H1 (cell line): ENCODE measurements around the gene DMRTC1B. TPM values are rescaled to one million over a fixed set of nuclear protein-coding genes. Genes with fewer than 3 reads are reported as not detected.
"Not testable (repeated sequence)": the region's sequence is repeated elsewhere in the genome, so short reads cannot be mapped to it uniquely, and the experiment has no call there.

Source experiments
- CTCF ChIA-PET: fragments of 300-600 bp; sonication (Branson Sonifier 250); formaldehyde crosslinking; loops from one replicate; lab custom pipeline; 2021; ENCODE audit not compliant: partially characterized antibody; lab: Charles Lee
- POLR2A ChIA-PET: fragments of 300-600 bp; sonication (Branson Sonifier 250); formaldehyde crosslinking; loops from one replicate; lab custom pipeline; 2021; ENCODE audit warnings: inconsistent platforms; ENCODE audit not compliant: partially characterized antibody; lab: Charles Lee
- DNase-seq, 2 experiments: peaks; one replicate each; pipeline versions ENCODE4 v3.0.0 to v3.0.0-alpha.2; 2010 to 2022; ENCODE audit warnings: low spot score in 2 of 2, low read depth in 1 of 2, mixed read lengths in 1 of 2
- FAIRE-seq: peaks from 2 replicates; lab custom pipeline; 2011; peaks lifted over from hg19 to GRCh38; lab: Jason Lieb, UNC
- H2AFZ ChIP-seq: 2 replicates; pipeline ENCODE4 v1.8.1; 2012; ENCODE audit warnings: low read length, inconsistent platforms
- H2AK5ac ChIP-seq: 2 replicates; pipeline ENCODE4 v1.6.1; 2013; ENCODE audit warnings: low read depth, low read length
- H2BK120ac ChIP-seq: replicated peaks from 2 replicates; pipeline ENCODE3; 2013; ENCODE audit warnings: low read depth, low read length, inconsistent platforms
- H2BK12ac ChIP-seq: 2 replicates; pipeline ENCODE4 v1.6.1; 2013; ENCODE audit warnings: low read depth, low read length
- H2BK15ac ChIP-seq: 2 replicates; pipeline ENCODE4 v1.6.1; 2013; ENCODE audit warnings: low read length
- H2BK20ac ChIP-seq: 2 replicates; pipeline ENCODE4 v1.6.1; 2013; ENCODE audit warnings: low read length
- H2BK5ac ChIP-seq: 2 replicates; pipeline ENCODE4 v1.6.1; 2013; ENCODE audit warnings: low read depth, low read length
- H3K14ac ChIP-seq: 2 replicates; pipeline ENCODE4 v1.6.1; 2013; ENCODE audit warnings: inconsistent platforms; ENCODE audit not compliant: insufficient read length
- H3K18ac ChIP-seq: 2 replicates; pipeline ENCODE4 v1.6.1; 2013; ENCODE audit warnings: low read length; ENCODE audit errors: extremely low read depth
- H3K23ac ChIP-seq: 2 replicates; pipeline ENCODE4 v1.6.1; 2013; ENCODE audit warnings: inconsistent platforms; ENCODE audit not compliant: insufficient read length
- H3K23me2 ChIP-seq: 2 replicates; pipeline ENCODE4 v1.6.1; 2013; ENCODE audit warnings: low read depth, low read length
- H3K27ac ChIP-seq: 2 replicates; pipeline ENCODE4 v1.6.1; 2011; ENCODE audit warnings: low read depth, low read length, inconsistent platforms
- H3K27me3 ChIP-seq, 4 experiments: replicated peaks in 1 of 4; 1 replicate in 1 of 4; 2 replicates in 3 of 4; pipeline versions ENCODE4 v1.6.1 to v1.8.1; 2011 to 2013; ENCODE audit warnings: low read length in 3 of 4, mild to moderate bottlenecking in 3 of 4, inconsistent platforms in 2 of 4, mixed read lengths in 2 of 4, moderate library complexity in 1 of 4; ENCODE audit not compliant: control insufficient read depth in 3 of 4, insufficient read depth in 3 of 4; ENCODE audit errors: extremely low read depth in 1 of 4
- H3K36me3 ChIP-seq, 4 experiments: 2 replicates each; pipeline versions ENCODE4 v1.6.1 to v1.8.1; 2011 to 2013; ENCODE audit warnings: mild to moderate bottlenecking in 4 of 4, low read length in 3 of 4, moderate library complexity in 2 of 4, control low read depth in 1 of 4, inconsistent platforms in 1 of 4; ENCODE audit not compliant: insufficient read depth in 4 of 4, control insufficient read depth in 2 of 4
- H3K4ac ChIP-seq: replicated peaks from 2 replicates; pipeline ENCODE3; 2013; ENCODE audit warnings: low read length, low read depth, mixed read lengths, inconsistent platforms; ENCODE audit not compliant: insufficient read length
- H3K4me1 ChIP-seq, 4 experiments: replicated peaks in 1 of 4; 1 replicate in 1 of 4; 2 replicates in 3 of 4; pipeline versions ENCODE4 v1.6.1 to v1.8.1; 2011 to 2013; ENCODE audit warnings: low read length in 3 of 4, inconsistent platforms in 2 of 4, mixed read lengths in 1 of 4; ENCODE audit not compliant: insufficient read depth in 4 of 4, control insufficient read depth in 3 of 4
- H3K4me2 ChIP-seq, 2 experiments: 2 replicates each; pipeline versions ENCODE4 v1.6.1 to v1.8.1; 2011 to 2013; ENCODE audit warnings: low read depth in 2 of 2, low read length in 2 of 2, control low read depth in 1 of 2, inconsistent platforms in 1 of 2, mild to moderate bottlenecking in 1 of 2; ENCODE audit not compliant: insufficient read depth in 1 of 2
- H3K4me3 ChIP-seq, 4 experiments: fragments of 200-600, 300-600 bp in 1 of 4; sonication (generic), shearing (Covaris generic), sonication (Bioruptor Twin) in 1 of 4; 2 replicates each; pipeline versions ENCODE4 v1.5.1 to v1.8.1; 2011 to 2016; ENCODE audit warnings: low read length in 4 of 4, low read depth in 3 of 4, control low read depth in 2 of 4, inconsistent platforms in 2 of 4, mild to moderate bottlenecking in 2 of 4, mixed read lengths in 1 of 4, moderate library complexity in 1 of 4; ENCODE audit not compliant: insufficient read depth in 2 of 4; ENCODE audit errors: extremely low read depth in 1 of 4
- H3K56ac ChIP-seq: replicated peaks from 2 replicates; pipeline ENCODE3; 2013; ENCODE audit warnings: low read depth, mild to moderate bottlenecking, mixed read lengths, low read length, inconsistent platforms; ENCODE audit not compliant: insufficient read length
- H3K79me1 ChIP-seq: 2 replicates; pipeline ENCODE4 v1.6.1; 2013; ENCODE audit warnings: low read depth, low read length, control low read depth
- H3K79me2 ChIP-seq, 2 experiments: 2 replicates each; pipeline versions ENCODE4 v1.6.1 to v1.8.1; 2012 to 2013; ENCODE audit warnings: low read length in 2 of 2, mild to moderate bottlenecking in 2 of 2, inconsistent platforms in 1 of 2; ENCODE audit not compliant: insufficient read depth in 2 of 2, control insufficient read depth in 1 of 2
- H3K9ac ChIP-seq, 4 experiments: replicated peaks in 1 of 4; 1 replicate in 1 of 4; 2 replicates in 3 of 4; pipeline versions ENCODE4 v1.6.1 to v1.8.1; 2011 to 2013; ENCODE audit warnings: low read depth in 3 of 4, low read length in 3 of 4, control low read depth in 2 of 4, mild to moderate bottlenecking in 2 of 4, moderate library complexity in 2 of 4, inconsistent platforms in 1 of 4; ENCODE audit errors: extremely low read depth in 1 of 4
- H3K9me3 ChIP-seq, 2 experiments: 2 replicates each; pipeline versions ENCODE4 v1.6.1 to v1.8.1; 2012 to 2013; ENCODE audit warnings: mild to moderate bottlenecking in 2 of 2, moderate library complexity in 2 of 2, control low read depth in 1 of 2, inconsistent platforms in 1 of 2, low read depth in 1 of 2, low read length in 1 of 2, mixed read lengths in 1 of 2; ENCODE audit not compliant: insufficient read depth in 2 of 2
- H4K20me1 ChIP-seq, 2 experiments: replicated peaks in 1 of 2; 2 replicates each; pipeline versions ENCODE3 to v1.8.1; 2011 to 2013; ENCODE audit warnings: inconsistent platforms in 2 of 2, low read length in 2 of 2, mild to moderate bottlenecking in 1 of 2; ENCODE audit not compliant: insufficient read depth in 2 of 2, control insufficient read depth in 1 of 2
- H4K5ac ChIP-seq: 2 replicates; pipeline ENCODE4 v1.6.1; 2013; ENCODE audit warnings: low read length, low read depth, mixed read lengths, inconsistent platforms; ENCODE audit not compliant: insufficient read length
- H4K8ac ChIP-seq: 2 replicates; pipeline ENCODE4 v1.8.0; 2013; ENCODE audit warnings: mild to moderate bottlenecking, moderate library complexity, low read length, inconsistent platforms; ENCODE audit not compliant: insufficient read depth; ENCODE audit errors: extremely low read depth
- H4K91ac ChIP-seq: replicated peaks from 2 replicates; pipeline ENCODE3; 2013; ENCODE audit warnings: low read length, mixed read lengths, inconsistent platforms; ENCODE audit not compliant: insufficient read length
- WGBS, 2 experiments: shearing (Covaris generic) in 1 of 2; methylation state at CpG; one replicate each; pipeline versions ENCODE4 v1.1.6 to v1.1.7; 2013 to 2015; ENCODE audit warnings: low lambda C conversion rate in 2 of 2, mixed read lengths in 2 of 2, inconsistent platforms in 1 of 2, low coverage in 1 of 2, missing lambda C conversion rate in 1 of 2; ENCODE audit not compliant: insufficient replicate concordance in 2 of 2, insufficient coverage in 1 of 2, insufficient read length in 1 of 2; ENCODE audit errors: extremely low coverage in 1 of 2, missing lambda C conversion rate in 1 of 2; 5-methylcytosine and 5-hydroxymethylcytosine counted together
- polyA plus RNA-seq, 7 experiments: library from polyadenylated mRNA; depleted of rRNA in 3 of 7; stranded (reverse) in 5 of 7; unstranded in 2 of 7; fragments of >200 nt in 5 of 7; fragments of 200-250 nt in 2 of 7; gene quantifications; 1 replicate in 5 of 7; 2 replicates in 1 of 7; 4 replicates in 1 of 7; pipeline versions ENCODE4 v1.2.1 to v1.2.3, GENCODE V29; 2011 to 2013; ENCODE audit warnings: missing spikeins in 2 of 7, mixed read lengths in 2 of 7
- total RNA-seq: library from RNA; stranded (reverse); fragmentation: NEBNext Ultra II Directional; extraction: Animal tissue kit (Norgen Biotek cat#: 25700); gene quantifications from 2 replicates; pipeline ENCODE4 v1.2.1, GENCODE V29; 2021

Gene DMRTC1B
- total and polyA plus RNA-seq, 2 of the 8 experiments (the other 6 are each of a cell fraction or from before 2014, with no cell fraction given) = not detected

DNA sequence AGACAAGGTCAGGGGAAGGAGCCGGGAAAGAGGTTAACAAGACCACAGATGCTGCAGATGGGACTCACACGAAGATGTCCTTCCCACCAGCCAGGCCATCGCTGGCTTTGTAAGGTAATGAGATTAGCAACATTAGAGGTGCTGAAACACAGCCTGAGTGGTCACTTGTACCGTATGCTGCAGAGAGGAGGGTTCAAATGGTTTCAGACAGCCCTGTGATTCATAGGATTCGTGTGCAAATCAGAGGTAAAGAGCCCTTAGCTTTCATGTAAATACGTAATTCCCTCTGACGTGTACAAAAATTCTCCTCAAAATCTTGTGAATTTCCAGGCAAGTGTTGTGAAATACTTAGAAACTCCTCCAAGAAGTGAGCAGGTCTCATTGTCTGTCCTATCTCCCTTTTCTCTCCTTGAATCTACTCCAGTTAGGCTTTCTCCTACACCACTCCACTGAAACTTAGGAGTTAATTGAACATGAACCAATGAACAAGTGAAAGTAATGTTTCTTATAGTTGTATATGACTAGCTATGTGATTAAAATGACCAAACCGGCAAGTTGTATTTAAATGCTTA, 6.8 kb downstream of the DMRTC1B start:
- CTCF ChIA-PET, H2AK5ac ChIP-seq, H4K20me1 ChIP-seq, H4K91ac ChIP-seq, H2BK20ac ChIP-seq, H3K4ac ChIP-seq, H2AFZ ChIP-seq, H3K4me1 ChIP-seq, H3K23ac ChIP-seq, H3K4me2 ChIP-seq, H3K27ac ChIP-seq, POLR2A ChIA-PET, DNase-seq, H3K36me3 ChIP-seq, H3K4me3 ChIP-seq, H2BK12ac ChIP-seq, H3K79me2 ChIP-seq, H2BK120ac ChIP-seq, H3K79me1 ChIP-seq, H3K56ac ChIP-seq, H3K9me3 ChIP-seq, H3K23me2 ChIP-seq, H3K9ac ChIP-seq, H3K18ac ChIP-seq, H4K5ac ChIP-seq, H2BK15ac ChIP-seq, H4K8ac ChIP-seq, H3K14ac ChIP-seq, H3K27me3 ChIP-seq, FAIRE-seq, H2BK5ac ChIP-seq: not testable (repeated sequence)
- WGBS, 2 experiments = no CpG with 5 or more reads among the region's 8 CpGs

DNA sequence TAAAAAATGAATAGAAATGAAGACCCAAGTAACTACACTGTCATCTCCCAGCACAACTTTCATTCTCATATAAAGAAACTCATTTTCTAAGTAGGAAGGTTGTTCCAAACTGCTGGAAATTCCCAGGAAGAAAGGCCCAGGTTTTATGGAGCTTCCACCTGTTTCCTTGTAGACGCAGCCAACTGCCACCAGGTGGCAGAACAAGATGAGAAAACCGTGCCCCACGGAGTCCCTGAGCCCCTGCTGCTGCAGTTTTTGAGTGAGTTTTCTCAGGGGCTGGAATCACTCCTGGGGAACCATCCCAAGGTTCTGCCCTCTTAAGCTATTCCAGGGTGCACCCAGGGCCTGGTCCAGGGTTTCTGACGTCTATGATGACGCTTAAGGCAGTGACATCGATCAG, 7.3 kb downstream of the DMRTC1B start:
- H2BK5ac ChIP-seq, H3K14ac ChIP-seq, FAIRE-seq, H3K56ac ChIP-seq, H3K4me3 ChIP-seq, H2BK20ac ChIP-seq, DNase-seq, H3K27me3 ChIP-seq, H2AFZ ChIP-seq, H3K27ac ChIP-seq, H4K91ac ChIP-seq, H2BK120ac ChIP-seq, H4K20me1 ChIP-seq, H4K8ac ChIP-seq, H3K36me3 ChIP-seq, H3K79me2 ChIP-seq, H4K5ac ChIP-seq, POLR2A ChIA-PET, H3K9ac ChIP-seq, H3K4me1 ChIP-seq, H3K4ac ChIP-seq, H3K18ac ChIP-seq, H3K23ac ChIP-seq, H3K79me1 ChIP-seq, H2BK12ac ChIP-seq, H3K9me3 ChIP-seq, CTCF ChIA-PET, H3K23me2 ChIP-seq, H2BK15ac ChIP-seq, H3K4me2 ChIP-seq, H2AK5ac ChIP-seq: not testable (repeated sequence)
- no CpG with 5 or more reads among the region's 6 CpGs for WGBS, 2 experiments
